GM23248 (cell line): ENCODE measurements around the gene IP6K1. TPM values are rescaled to one million over a fixed set of nuclear protein-coding genes. Genes with fewer than 3 reads are reported as not detected.
"Not testable (repeated sequence)": the region's sequence is repeated elsewhere in the genome, so short reads cannot be mapped to it uniquely, and the experiment has no call there.

ENCODE experiments used
- DNase-seq: peaks from one replicate; pipeline ENCODE4 v3.0.0-alpha.2; 2015
- H2AFZ ChIP-seq: fragments of 200-600 bp; sonication (generic); 2 replicates; pipeline ENCODE4 v1.6.1; 2016; ENCODE audit warnings: antibody characterized with exemption
- H3F3A ChIP-seq: fragments of 200-600 bp; sonication (generic); 2 replicates; pipeline ENCODE4 v1.6.1; 2016; ENCODE audit warnings: mild to moderate bottlenecking, antibody characterized with exemption, mixed run types; ENCODE audit not compliant: insufficient read depth
- H3K27ac ChIP-seq: fragments of 200-600 bp; sonication (generic); 2 replicates; pipeline ENCODE4 v1.5.1; 2016; ENCODE audit warnings: mild to moderate bottlenecking
- H3K27me3 ChIP-seq: fragments of 200-600 bp; sonication (generic); replicated peaks from 2 replicates; pipeline ENCODE4 v1.6.1; 2016; ENCODE audit warnings: mild to moderate bottlenecking; ENCODE audit not compliant: insufficient read depth
- H3K36me3 ChIP-seq: fragments of 200-600 bp; sonication (generic); 2 replicates; pipeline ENCODE4 v1.6.1; 2016; ENCODE audit warnings: low read depth, mild to moderate bottlenecking
- H3K4me1 ChIP-seq: fragments of 200-600 bp; sonication (generic); 2 replicates; pipeline ENCODE4 v1.6.1; 2016; ENCODE audit warnings: mild to moderate bottlenecking; ENCODE audit not compliant: insufficient read depth
- H3K4me2 ChIP-seq: fragments of 200-600 bp; sonication (generic); one replicate; pipeline ENCODE4 v1.6.1; 2016; ENCODE audit warnings: mild to moderate bottlenecking; ENCODE audit not compliant: unreplicated experiment
- H3K4me3 ChIP-seq: fragments of 200-600 bp; sonication (generic); 2 replicates; pipeline ENCODE4 v1.5.1; 2016; ENCODE audit warnings: mild to moderate bottlenecking
- H3K79me2 ChIP-seq: fragments of 200-600 bp; sonication (generic); 2 replicates; pipeline ENCODE4 v1.6.1; 2016; ENCODE audit warnings: mild to moderate bottlenecking; ENCODE audit not compliant: insufficient read depth
- H3K9ac ChIP-seq: fragments of 200-600 bp; sonication (generic); 2 replicates; pipeline ENCODE4 v1.6.1; 2016; ENCODE audit warnings: mild to moderate bottlenecking
- H3K9me2 ChIP-seq: fragments of 200-600 bp; sonication (generic); 2 replicates; pipeline ENCODE4 v1.6.1; 2016; ENCODE audit warnings: mixed run types, mild to moderate bottlenecking, moderate library complexity; ENCODE audit not compliant: insufficient read depth
- H3K9me3 ChIP-seq: fragments of 200-600 bp; sonication (generic); one replicate; pipeline ENCODE4 v1.6.1; 2017; ENCODE audit warnings: low read depth
- H4K20me1 ChIP-seq: fragments of 200-600 bp; sonication (generic); 2 replicates; pipeline ENCODE4 v1.6.0; 2016; ENCODE audit not compliant: insufficient read depth
- WGBS, 2 experiments: methylation state at CpG; one replicate each; pipeline ENCODE4 v1.1.6; 2015 to 2017; ENCODE audit warnings: low lambda C conversion rate in 2 of 2, low coverage in 1 of 2; ENCODE audit errors: missing lambda C conversion rate in 2 of 2; 5-methylcytosine and 5-hydroxymethylcytosine counted together
- in situ Hi-C: fragments of 300-500 bp; cut with MboI; formaldehyde crosslinking; loops from 2 replicates; pipeline ENCODE4 v1.15.0; 2020
- polyA plus RNA-seq: library from polyadenylated mRNA; unstranded; fragments of >200 nt; fragmentation: Nextera tagmentation; extraction: Ambion mirVana; gene quantifications from 2 replicates; pipeline ENCODE4 v1.2.1, GENCODE V29; 2016
- total RNA-seq: library from RNA; depleted of rRNA; stranded (reverse); fragments of >200 nt; shearing (Covaris generic); gene quantifications from 2 replicates; pipeline ENCODE4 v1.2.3, GENCODE V29; 2014

The IP6K1 gene
- total and polyA plus RNA-seq, 2 experiments from 2014 or later: 18.7 to 27.2 TPM

DNA sequence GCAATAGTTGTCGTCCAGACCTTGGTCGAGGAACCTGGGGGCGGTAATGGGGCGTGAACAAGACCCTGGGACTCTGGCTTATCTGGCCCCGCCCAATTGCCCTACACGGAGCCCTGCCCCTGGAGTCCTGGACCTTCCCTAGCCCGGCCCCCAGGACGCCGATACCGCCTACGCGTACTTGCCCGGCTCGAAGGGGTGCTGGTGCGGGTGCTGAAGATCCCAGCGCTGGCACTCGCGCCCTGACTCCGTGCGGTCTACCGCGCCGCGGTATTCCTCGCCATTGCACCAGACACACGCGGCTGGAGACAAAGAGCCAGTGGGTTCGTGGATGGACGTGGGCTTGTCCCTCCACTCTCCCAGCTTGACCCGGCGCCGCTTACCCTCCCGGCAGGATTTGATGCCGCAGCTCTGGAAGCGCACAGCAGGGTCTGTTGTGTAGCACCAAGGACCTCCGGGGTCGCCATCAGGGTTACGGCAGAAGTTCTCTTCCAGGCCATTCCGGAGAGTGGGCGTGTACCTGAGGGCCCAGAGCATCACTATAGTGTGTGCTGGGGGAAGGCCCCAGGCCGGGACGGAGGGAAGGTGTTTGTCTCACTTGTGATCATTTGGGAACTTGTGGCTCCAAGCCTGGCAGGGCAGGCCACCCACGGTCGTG lies 99.4 kb downstream of the IP6K1 start:
- peak overlapping the region; percentile 39; the same call in 1 of the 2 replicates for H2AFZ ChIP-seq
- H3K27me3 ChIP-seq, H4K20me1 ChIP-seq, H3K27ac ChIP-seq, H3K9me2 ChIP-seq, H3K9me3 ChIP-seq, in situ Hi-C loops, H3K36me3 ChIP-seq, H3F3A ChIP-seq, H3K9ac ChIP-seq: not testable (repeated sequence)
- WGBS, 2 experiments: 12 to 17% methylated on average over 36 to 42 of the region's 44 CpGs
- peak overlapping the region; percentile 51 for H3K4me3 ChIP-seq
- H3K79me2 ChIP-seq: peaks cover 26% of the 10 kb centered on the region
- DNase-seq: peak; percentile 67
- peak overlapping the region; percentile 34 for H3K4me2 ChIP-seq
- peaks cover 11% of the 10 kb centered on the region; the same call in 1 of the 2 replicates for H3K4me1 ChIP-seq

DNA sequence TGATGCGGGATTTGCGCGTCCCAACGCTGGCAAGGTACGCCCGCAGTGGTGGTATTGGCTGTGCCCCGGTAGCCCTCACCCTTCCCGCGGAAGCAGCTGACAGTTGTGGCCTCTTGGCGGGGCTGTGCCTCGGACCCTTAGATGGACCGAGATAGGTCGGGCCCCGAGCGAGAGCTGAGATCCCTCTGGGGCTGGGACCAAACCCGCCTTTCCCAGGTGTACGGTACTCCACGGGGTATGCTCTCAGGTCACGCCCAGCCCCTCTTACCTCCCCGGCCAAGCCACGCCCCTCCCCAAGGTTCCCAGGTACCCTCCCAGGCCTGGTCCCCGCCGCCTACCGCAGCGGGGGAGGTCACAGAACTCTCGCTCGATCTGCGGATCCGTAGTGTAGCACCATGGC lies 100.0 kb downstream of the IP6K1 start:
- H3F3A ChIP-seq, H3K36me3 ChIP-seq, H3K27me3 ChIP-seq, H4K20me1 ChIP-seq, H3K9ac ChIP-seq, in situ Hi-C loops, H3K27ac ChIP-seq, H3K9me2 ChIP-seq, H3K9me3 ChIP-seq, DNase-seq: not testable (repeated sequence)
- Histone ChIP-seq H3K4me1 (peaks cover 11% of the 10 kb centered on the region; the same call in 1 of the 2 replicates), H3K4me2 (peak overlapping the region; percentile 34), H2AFZ (peak overlapping the region; percentile 39; the same call in 1 of the 2 replicates), H3K4me3 (peak overlapping the region; percentile 51), H3K79me2 (peaks cover 20% of the 10 kb centered on the region)
- 5 to 6% methylated on average over 20 to 29 of the region's 29 CpGs for WGBS, 2 experiments

DNA sequence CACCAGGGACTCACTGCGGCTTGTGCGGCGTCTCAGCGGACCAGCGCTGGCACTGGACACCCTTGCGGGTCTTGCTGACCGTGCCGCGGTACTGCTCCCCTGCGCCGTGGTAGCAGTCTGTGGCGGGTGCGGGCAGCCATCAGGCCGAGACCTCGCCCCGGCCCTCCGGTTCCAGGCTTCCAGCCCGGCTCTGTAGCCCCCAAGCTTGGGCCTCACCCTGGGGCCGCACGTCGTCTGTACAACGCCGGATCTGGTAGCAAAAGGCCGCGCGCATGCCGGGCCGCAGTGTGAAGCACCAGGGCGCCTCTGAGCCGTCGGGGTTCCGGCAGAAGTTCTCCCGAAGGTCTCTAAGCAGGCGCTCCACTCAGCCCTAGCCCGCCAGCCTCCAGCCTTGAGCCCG lies 100.5 kb downstream of the IP6K1 start:
- H3K4me3 ChIP-seq, H3F3A ChIP-seq, H3K36me3 ChIP-seq, H3K9ac ChIP-seq, H3K4me1 ChIP-seq, H3K4me2 ChIP-seq, H3K9me2 ChIP-seq, H3K27me3 ChIP-seq, H4K20me1 ChIP-seq, H2AFZ ChIP-seq, H3K9me3 ChIP-seq, in situ Hi-C loops, H3K27ac ChIP-seq: not testable (repeated sequence)
- DNase-seq: peak; percentile 38
- WGBS, 2 experiments: 12 to 20% methylated on average over 27 to 31 of the region's 36 CpGs
- peaks cover 15% of the 10 kb centered on the region for H3K79me2 ChIP-seq

DNA sequence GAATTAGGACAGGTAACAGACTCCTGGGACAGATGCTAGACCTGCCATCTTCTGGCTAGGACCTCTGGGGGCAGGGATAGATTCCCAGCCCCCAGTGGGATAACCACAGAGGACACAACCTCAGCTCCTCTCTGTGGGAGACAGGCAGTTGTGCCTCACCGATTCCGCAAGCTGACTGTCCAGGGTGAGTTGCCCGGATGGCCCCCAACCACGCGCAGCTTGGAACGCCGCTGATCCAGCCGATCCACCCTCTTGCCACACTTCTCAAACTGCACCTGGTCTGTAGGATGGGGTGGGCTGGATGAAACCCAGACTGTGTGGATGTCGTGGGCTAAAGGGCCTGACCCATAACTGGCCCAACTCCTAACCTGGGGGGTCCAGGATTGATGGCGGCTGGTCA lies 101.2 kb downstream of the IP6K1 start:
- H3K9ac ChIP-seq, H3K27me3 ChIP-seq, H3K27ac ChIP-seq, H3K9me3 ChIP-seq, in situ Hi-C loops, DNase-seq, H3K36me3 ChIP-seq, H3K9me2 ChIP-seq, H3K4me2 ChIP-seq, H2AFZ ChIP-seq, H3K79me2 ChIP-seq, H4K20me1 ChIP-seq, H3K4me3 ChIP-seq, H3K4me1 ChIP-seq, H3F3A ChIP-seq: not testable (repeated sequence)
- 92 to 93% methylated on average over 9 to 10 of the region's 10 CpGs for WGBS, 2 experiments

DNA sequence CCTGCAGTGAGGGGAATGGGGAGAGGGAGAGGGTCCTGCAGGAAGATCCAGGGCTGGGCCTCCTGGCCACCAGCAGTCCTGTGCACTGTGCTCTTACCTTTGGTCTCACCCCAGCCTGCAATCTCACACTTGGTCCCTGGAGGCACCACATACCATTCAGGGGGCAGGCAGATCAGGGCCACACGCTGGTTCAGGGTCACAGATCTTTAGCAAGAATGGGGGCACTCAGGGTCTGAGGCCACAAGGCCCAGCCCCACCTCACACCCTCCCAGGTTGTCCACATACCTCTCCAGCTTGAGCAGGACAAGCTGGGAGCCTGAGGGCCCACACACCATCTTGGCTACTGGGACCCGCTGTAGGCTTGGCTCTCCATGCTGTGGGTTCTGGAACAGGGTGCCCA lies 101.9 kb downstream of the IP6K1 start:
- H3K9me2 ChIP-seq, H3K4me1 ChIP-seq, H4K20me1 ChIP-seq, H3K36me3 ChIP-seq, DNase-seq, in situ Hi-C loops, H3K27ac ChIP-seq, H2AFZ ChIP-seq, H3K79me2 ChIP-seq, H3K4me2 ChIP-seq, H3K9ac ChIP-seq, H3F3A ChIP-seq, H3K9me3 ChIP-seq, H3K4me3 ChIP-seq, H3K27me3 ChIP-seq: not testable (repeated sequence)
- 92 to 95% methylated on average over 2 of the region's 2 CpGs for WGBS, 2 experiments
